ENCODE data around the gene WEE1. TPM values are rescaled to one million over a fixed set of nuclear protein-coding genes. Genes with fewer than 3 reads are reported as not detected.

Gene WEE1
- total RNA-seq, result 10 to 100 TPM; 73.3 to 75.1 TPM

GRCh38 chr11:9573052-9573774 lies at the start of gene WEE1:
TSS of gene WEE1 (plus strand) at chr11:9573670. CDS start at chr11:9573934, 264 bp downstream.
- Mint-ChIP-seq H3K4me3 (peak within 1 kb of the TSS; percentile 98), H3K36me3 (ENCODE audit: low read depth) (peaks cover 37% of the 10 kb centered on the region), H3K9me3 (ENCODE audit: insufficient read depth) (no peaks in the 10 kb centered on the region), H3K27ac (peak within 1 kb of the TSS; percentile 87), H3K4me1 (ENCODE audit: low read depth) (peaks cover 46% of the 10 kb centered on the region), H3K27me3 (ENCODE audit: low read depth) (peaks cover 14% of the 10 kb centered on the region)
- DNase-seq (peak; percentile 98), ATAC-seq (peak; percentile 96)
- ChIA-PET CTCF (interaction anchor here (0.9 to 5.4 kb wide), 10 partner anchors 11 to 731 kb away, joined by 3 to 47 read pairs (median 6); no protein-coding TSS in a partner anchor), POLR2A (interaction anchor here (0.6 to 4.2 kb wide), 13 partner anchors 11 to 729 kb away, joined by 3 to 24 read pairs (median 3); partner anchors contain the start of gene ZNF143)

GRCh38 chr11:9524001-9524400 lies 49.5 kb upstream of the WEE1 start:
- Mint-ChIP-seq H3K27me3 (ENCODE audit: low read depth) (no peaks in the 10 kb centered on the region), H3K4me3 (no peak overlapping the region), H3K4me1 (ENCODE audit: low read depth) (no peaks in the 10 kb centered on the region), H3K36me3 (ENCODE audit: low read depth) (peaks cover 27% of the 10 kb centered on the region), H3K9me3 (ENCODE audit: insufficient read depth) (no peaks in the 10 kb centered on the region), H3K27ac (no peak overlapping the region)
- POLR2A ChIA-PET, result no interaction called here
- CTCF ChIA-PET, result interaction anchor here (2.9 kb wide), 1 partner anchor 11 kb away, joined by 16 read pairs; no protein-coding TSS in a partner anchor
- DNase-seq (no peak), ATAC-seq (no peak)

GRCh38 chr11:9525116-9525515 lies 48.4 kb upstream of the WEE1 start:
- ChIA-PET POLR2A (no interaction called here), CTCF (interaction anchor here (2.0 to 2.9 kb wide), 2 partner anchors 10 to 19 kb away, joined by 9 to 16 read pairs; no protein-coding TSS in a partner anchor)
- H3K27ac Mint-ChIP-seq, result no peak overlapping the region
- ATAC-seq (no peak), DNase-seq (no peak)
- no peaks in the 10 kb centered on the region for H3K27me3 Mint-ChIP-seq (ENCODE audit: low read depth)
- no peaks in the 10 kb centered on the region for H3K4me1 Mint-ChIP-seq (ENCODE audit: low read depth)
- H3K36me3 Mint-ChIP-seq (ENCODE audit: low read depth), result peaks cover 23% of the 10 kb centered on the region
- no peak overlapping the region for H3K4me3 Mint-ChIP-seq
- no peaks in the 10 kb centered on the region for H3K9me3 Mint-ChIP-seq (ENCODE audit: insufficient read depth)

- ChIA-PET POLR2A (interaction anchor here (0.7 kb wide), 1 partner anchor 67 kb away, joined by 4 read pairs; the partner anchor contains the start of gene ZNF143), CTCF (no interaction called here)
- no peaks in the 10 kb centered on the region for H3K4me1 Mint-ChIP-seq (ENCODE audit: low read depth)
These were observed 45.9 kb upstream of the WEE1 start for GRCh38 chr11:9527481-9528135.

GRCh38 chr11:9528136-9528501 lies 45.4 kb upstream of the WEE1 start:
- ChIA-PET CTCF (interaction anchor here (1.3 kb wide), 1 partner anchor 85 kb away, joined by 4 read pairs; no protein-coding TSS in a partner anchor), POLR2A (interaction anchor here (0.7 kb wide), 1 partner anchor 67 kb away, joined by 4 read pairs; the partner anchor contains the start of gene ZNF143)
- Mint-ChIP-seq H3K27ac (no peak overlapping the region), H3K27me3 (ENCODE audit: low read depth) (no peaks in the 10 kb centered on the region), H3K9me3 (ENCODE audit: insufficient read depth) (no peaks in the 10 kb centered on the region), H3K36me3 (ENCODE audit: low read depth) (peaks cover 18% of the 10 kb centered on the region), H3K4me3 (no peak overlapping the region), H3K4me1 (ENCODE audit: low read depth) (no peaks in the 10 kb centered on the region)
- ATAC-seq (no peak), DNase-seq (no peak)

More at GRCh38 chr11:9527481-9528135, 45.9 kb upstream of the WEE1 start:
- Mint-ChIP-seq H3K4me3 (no peak overlapping the region), H3K36me3 (ENCODE audit: low read depth) (peaks cover 20% of the 10 kb centered on the region), H3K27ac (no peak overlapping the region), H3K27me3 (ENCODE audit: low read depth) (no peaks in the 10 kb centered on the region), H3K9me3 (ENCODE audit: insufficient read depth) (no peaks in the 10 kb centered on the region)
- ATAC-seq (no peak), DNase-seq (no peak)

GRCh38 chr11:9528573-9529333 lies 44.7 kb upstream of the WEE1 start:
- POLR2A ChIA-PET, result interaction anchor here (0.6 to 0.7 kb wide), 2 partner anchors 68 to 274 kb away, joined by 3 to 4 read pairs; partner anchors contain the start of gene ZNF143
- no peak for ATAC-seq
- H3K9me3 Mint-ChIP-seq (ENCODE audit: insufficient read depth), result no peaks in the 10 kb centered on the region

GRCh38 chr11:9529334-9529650 lies 44.2 kb upstream of the WEE1 start:
- H3K27ac Mint-ChIP-seq, result no peak overlapping the region
- peaks cover 17% of the 10 kb centered on the region for H3K36me3 Mint-ChIP-seq (ENCODE audit: low read depth)
- CTCF ChIA-PET, result interaction anchor here (0.9 to 1.3 kb wide), 2 partner anchors 23 to 84 kb away, joined by 4 to 5 read pairs; no protein-coding TSS in a partner anchor

More at GRCh38 chr11:9528573-9529333, 44.7 kb upstream of the WEE1 start:
- H3K36me3 Mint-ChIP-seq (ENCODE audit: low read depth), result peaks cover 17% of the 10 kb centered on the region
- no peak overlapping the region for H3K27ac Mint-ChIP-seq
- H3K4me3 Mint-ChIP-seq, result no peak overlapping the region
- no peak for DNase-seq
- no peaks in the 10 kb centered on the region for H3K27me3 Mint-ChIP-seq (ENCODE audit: low read depth)
- CTCF ChIA-PET, result interaction anchor here (0.9 to 1.3 kb wide), 2 partner anchors 23 to 84 kb away, joined by 4 to 5 read pairs; no protein-coding TSS in a partner anchor
- no peaks in the 10 kb centered on the region for H3K4me1 Mint-ChIP-seq (ENCODE audit: low read depth)

GRCh38 chr11:9530020-9530621 lies 43.3 kb upstream of the WEE1 start:
- H3K27me3 Mint-ChIP-seq (ENCODE audit: low read depth), result no peaks in the 10 kb centered on the region
- DNase-seq (no peak), ATAC-seq (no peak)
- ChIA-PET POLR2A (no interaction called here), CTCF (interaction anchor here (1.1 to 1.6 kb wide), 3 partner anchors 24 to 219 kb away, joined by 3 to 5 read pairs (median 4); no protein-coding TSS in a partner anchor)
- H3K9me3 Mint-ChIP-seq (ENCODE audit: insufficient read depth), result no peaks in the 10 kb centered on the region
- peaks cover 15% of the 10 kb centered on the region for H3K36me3 Mint-ChIP-seq (ENCODE audit: low read depth)
- H3K27ac Mint-ChIP-seq, result no peak overlapping the region
- H3K4me1 Mint-ChIP-seq (ENCODE audit: low read depth), result peaks cover 3% of the 10 kb centered on the region
- H3K4me3 Mint-ChIP-seq, result no peak overlapping the region

More at GRCh38 chr11:9529334-9529650, 44.2 kb upstream of the WEE1 start:
- no peaks in the 10 kb centered on the region for H3K27me3 Mint-ChIP-seq (ENCODE audit: low read depth)
- H3K4me1 Mint-ChIP-seq (ENCODE audit: low read depth), result peaks cover 2% of the 10 kb centered on the region
- no peak overlapping the region for H3K4me3 Mint-ChIP-seq
- DNase-seq, result no peak
- POLR2A ChIA-PET, result interaction anchor here (0.6 kb wide), 1 partner anchor 275 kb away, joined by 3 read pairs; no protein-coding TSS in a partner anchor
- no peak for ATAC-seq
- no peaks in the 10 kb centered on the region for H3K9me3 Mint-ChIP-seq (ENCODE audit: insufficient read depth)

GRCh38 chr11:9530901-9531625 lies 42.4 kb upstream of the WEE1 start:
- CTCF ChIA-PET, result interaction anchor here (1.1 to 1.6 kb wide), 3 partner anchors 25 to 218 kb away, joined by 3 to 5 read pairs (median 4); no protein-coding TSS in a partner anchor
- Mint-ChIP-seq H3K4me3 (no peak overlapping the region), H3K9me3 (ENCODE audit: insufficient read depth) (no peaks in the 10 kb centered on the region), H3K36me3 (ENCODE audit: low read depth) (peaks cover 11% of the 10 kb centered on the region), H3K27me3 (ENCODE audit: low read depth) (no peaks in the 10 kb centered on the region), H3K27ac (no peak overlapping the region), H3K4me1 (ENCODE audit: low read depth) (peaks cover 5% of the 10 kb centered on the region)
- DNase-seq, result no peak
- ATAC-seq, result no peak
- POLR2A ChIA-PET, result no interaction called here

GRCh38 chr11:9533058-9533457 lies 40.4 kb upstream of the WEE1 start:
- CTCF ChIA-PET, result interaction anchor here (0.8 to 3.9 kb wide), 5 partner anchors 16 to 217 kb away, joined by 4 to 107 read pairs (median 22); partner anchors contain the start of gene WEE1
- DNase-seq (no peak), ATAC-seq (no peak)
- no peak overlapping the region for H3K27ac Mint-ChIP-seq
- no peaks in the 10 kb centered on the region for H3K9me3 Mint-ChIP-seq (ENCODE audit: insufficient read depth)
- POLR2A ChIA-PET, result no interaction called here
- H3K27me3 Mint-ChIP-seq (ENCODE audit: low read depth), result no peaks in the 10 kb centered on the region
- no peak overlapping the region for H3K4me3 Mint-ChIP-seq
- H3K36me3 Mint-ChIP-seq (ENCODE audit: low read depth), result no peaks in the 10 kb centered on the region
- peaks cover 5% of the 10 kb centered on the region for H3K4me1 Mint-ChIP-seq (ENCODE audit: low read depth)

Measured in activated CD8-positive, alpha-beta T cell treated with anti-CD3 and anti-CD28 coated beads, Interleukin-2, amount 10 ng/mL, durations not matched to agents 7 days and 5 days (primary cell).